ENCODE measurements around the gene STEAP2. TPM values are rescaled to one million over a fixed set of nuclear protein-coding genes. Genes with fewer than 3 reads are reported as not detected.

The STEAP2 gene
- polyA plus RNA-seq, 3 donors = not detected

- TF ChIP-seq, protein P1, sequence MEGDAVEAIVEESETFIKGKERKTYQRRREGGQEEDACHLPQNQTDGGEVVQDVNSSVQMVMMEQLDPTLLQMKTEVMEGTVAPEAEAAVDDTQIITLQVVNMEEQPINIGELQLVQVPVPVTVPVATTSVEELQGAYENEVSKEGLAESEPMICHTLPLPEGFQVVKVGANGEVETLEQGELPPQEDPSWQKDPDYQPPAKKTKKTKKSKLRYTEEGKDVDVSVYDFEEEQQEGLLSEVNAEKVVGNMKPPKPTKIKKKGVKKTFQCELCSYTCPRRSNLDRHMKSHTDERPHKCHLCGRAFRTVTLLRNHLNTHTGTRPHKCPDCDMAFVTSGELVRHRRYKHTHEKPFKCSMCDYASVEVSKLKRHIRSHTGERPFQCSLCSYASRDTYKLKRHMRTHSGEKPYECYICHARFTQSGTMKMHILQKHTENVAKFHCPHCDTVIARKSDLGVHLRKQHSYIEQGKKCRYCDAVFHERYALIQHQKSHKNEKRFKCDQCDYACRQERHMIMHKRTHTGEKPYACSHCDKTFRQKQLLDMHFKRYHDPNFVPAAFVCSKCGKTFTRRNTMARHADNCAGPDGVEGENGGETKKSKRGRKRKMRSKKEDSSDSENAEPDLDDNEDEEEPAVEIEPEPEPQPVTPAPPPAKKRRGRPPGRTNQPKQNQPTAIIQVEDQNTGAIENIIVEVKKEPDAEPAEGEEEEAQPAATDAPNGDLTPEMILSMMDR (IDR thresholded peaks at IDR 0.05) = no peak
- no peaks in the 10 kb centered on the region for H3K27me3 ChIP-seq (ENCODE audit: control insufficient read depth in 2 of 2, insufficient read depth in 2 of 2, low read length in 2 of 2)
- H3K9ac ChIP-seq (ENCODE audit: insufficient read depth, low read length, poor library complexity, severe bottlenecking) = no peak overlapping the region
- no peak overlapping the region for H3K27ac ChIP-seq (ENCODE audit: low read depth in 1 of 2, low read length in 2 of 2)
- no peak overlapping the region for H3K27ac Mint-ChIP-seq
- no peak for DNase-seq
- H3K9me3 ChIP-seq (replicated peaks in 1 of 2; ENCODE audit: control insufficient read depth in 1 of 2, insufficient read depth in 1 of 2, low read length in 2 of 2) = no peaks in the 10 kb centered on the region
- no peaks in the 10 kb centered on the region for H4K20me1 ChIP-seq (ENCODE audit: insufficient read depth, low read length)
- H3K4me1 ChIP-seq (ENCODE audit: control insufficient read depth in 1 of 2, insufficient read depth in 2 of 2, low read length in 2 of 2) = no peaks in the 10 kb centered on the region
- H3K9me3 Mint-ChIP-seq = peaks cover 0 to 11% (median 7%) of the 10 kb centered on the region in 7 donors
- H3K4me3 ChIP-seq (replicated peaks in 1 of 3; ENCODE audit: low read depth in 2 of 3, low read length in 3 of 3) = no peak overlapping the region
- H3K36me3 ChIP-seq (replicated peaks in 1 of 2; ENCODE audit: control insufficient read depth in 1 of 2, insufficient read depth in 2 of 2, low read length in 2 of 2) = no peaks in the 10 kb centered on the region
- H2AFZ ChIP-seq (ENCODE audit: insufficient read depth, low read depth, low read length, poor library complexity, severe bottlenecking) = no peak overlapping the region
- no peak overlapping the region for H3K4me2 ChIP-seq (replicated peaks; ENCODE audit: extremely low read depth, low read length, poor library complexity, severe bottlenecking)
- no peaks in the 10 kb centered on the region for H3K4me1 Mint-ChIP-seq
- no peaks in the 10 kb centered on the region for H3K79me2 ChIP-seq (ENCODE audit: insufficient read depth, low read length)
- intact Hi-C loops (cut with micrococcal nuclease) = no loop called here
- no peaks in the 10 kb centered on the region for H3K36me3 Mint-ChIP-seq
- peaks cover 0 to 4% (median 2%) of the 10 kb centered on the region in 3 donors for H3K27me3 Mint-ChIP-seq (ENCODE audit: low read depth in 3 of 3)
- WGBS (ENCODE audit: insufficient coverage) = no CpG with 5 or more reads among the region's 4 CpGs
- H3K4me3 Mint-ChIP-seq = no peak overlapping the region
These were observed 44.2 kb upstream of the STEAP2 start for GRCh38 chr7:90167361-90167760.

DNA sequence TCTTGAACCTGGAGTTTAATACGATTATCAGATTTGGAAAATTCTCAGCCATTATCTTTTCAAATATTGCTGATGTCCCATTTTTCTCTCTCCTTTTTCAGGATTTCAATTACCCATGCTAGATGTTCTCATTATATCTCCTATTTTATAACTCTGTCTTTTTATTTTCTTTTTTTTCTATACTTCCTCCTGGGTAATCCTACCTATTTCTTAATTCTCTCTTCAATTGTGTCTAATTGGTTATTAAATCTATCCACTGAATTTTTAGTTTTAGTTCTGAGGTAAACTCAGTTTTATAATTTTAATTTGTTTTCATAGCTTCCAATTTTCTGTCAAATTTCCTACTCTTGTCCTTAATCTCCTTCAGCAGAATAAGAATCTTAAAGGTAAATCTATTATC, 41.6 kb upstream of the STEAP2 start:
- WGBS (ENCODE audit: insufficient coverage) = no CpG with 5 or more reads among the region's 1 CpG
- Mint-ChIP-seq H3K36me3 (no peaks in the 10 kb centered on the region), H3K27me3 (ENCODE audit: low read depth in 3 of 3) (peaks cover 0 to 3% (median 0%) of the 10 kb centered on the region in 3 donors), H3K4me3 (no peak overlapping the region), H3K27ac (no peak overlapping the region), H3K9me3 (peaks cover 0 to 11% (median 7%) of the 10 kb centered on the region in 7 donors), H3K4me1 (no peaks in the 10 kb centered on the region)
- TF ChIP-seq, protein P1 (IDR thresholded peaks at IDR 0.05) = no peak
- H3K9me3 ChIP-seq (replicated peaks in 1 of 2; ENCODE audit: control insufficient read depth in 1 of 2, insufficient read depth in 1 of 2, low read length in 2 of 2) = no peaks in the 10 kb centered on the region
- H3K4me2 ChIP-seq (replicated peaks; ENCODE audit: extremely low read depth, low read length, poor library complexity, severe bottlenecking) = no peak overlapping the region
- no peaks in the 10 kb centered on the region for H3K27me3 ChIP-seq (ENCODE audit: control insufficient read depth in 2 of 2, insufficient read depth in 2 of 2, low read length in 2 of 2)
- DNase-seq = no peak
- no peaks in the 10 kb centered on the region for H3K4me1 ChIP-seq (ENCODE audit: control insufficient read depth in 1 of 2, insufficient read depth in 2 of 2, low read length in 2 of 2)
- intact Hi-C loops (cut with micrococcal nuclease) = no loop called here
- no peak overlapping the region for H3K4me3 ChIP-seq (replicated peaks in 1 of 3; ENCODE audit: low read depth in 2 of 3, low read length in 3 of 3)
- H4K20me1 ChIP-seq (ENCODE audit: insufficient read depth, low read length) = no peaks in the 10 kb centered on the region
- no peak overlapping the region for H2AFZ ChIP-seq (ENCODE audit: insufficient read depth, low read depth, low read length, poor library complexity, severe bottlenecking)
- H3K9ac ChIP-seq (ENCODE audit: insufficient read depth, low read length, poor library complexity, severe bottlenecking) = no peak overlapping the region
- H3K36me3 ChIP-seq (replicated peaks in 1 of 2; ENCODE audit: control insufficient read depth in 1 of 2, insufficient read depth in 2 of 2, low read length in 2 of 2) = no peaks in the 10 kb centered on the region
- H3K79me2 ChIP-seq (ENCODE audit: insufficient read depth, low read length) = no peaks in the 10 kb centered on the region
- H3K27ac ChIP-seq (ENCODE audit: low read depth in 1 of 2, low read length in 2 of 2) = no peak overlapping the region
